ENCODE results near the gene ITGB7. TPM values are rescaled to one million over a fixed set of nuclear protein-coding genes. Genes with fewer than 3 reads are reported as not detected.

The ITGB7 gene
- total and polyA plus RNA-seq, 2 of the 4 experiments (the other 2 are of a cell fraction): 0.18 to 0.44 TPM

GRCh38 chr12:53232646-53233461 is 25.8 kb upstream of the ITGB7 start:
- H2BK120ac ChIP-seq (ENCODE audit: low read depth, low read length): peak overlapping the region; percentile 21; the same call in 1 of the 2 replicates
- H3K14ac ChIP-seq (replicated peaks; ENCODE audit: low read depth, low read length): peak overlapping the region; percentile 32; the same call in 1 of the 2 replicates
- TF ChIP-seq NFE2L2 (IDR thresholded peaks at IDR 0.05; ENCODE audit: low read depth, low read length) (no peak), POLR2A (IDR thresholded peaks at IDR 0.05; ENCODE audit: low read depth, low read length) (no peak), MAFK (IDR thresholded peaks at IDR 0.05; ENCODE audit: low read depth, low read length) (no peak), RCOR1 (IDR thresholded peaks at IDR 0.05; ENCODE audit: insufficient replicate concordance, low read length) (no peak), CTCF (conservative IDR thresholded peaks at IDR 0.05; ENCODE audit: low read depth, low read length) (no peak), CHD1 (IDR thresholded peaks at IDR 0.05; ENCODE audit: low read depth, low read length) (no peak), MAZ (IDR thresholded peaks at IDR 0.05; ENCODE audit: borderline replicate concordance, low read depth, low read length) (no peak), FOS (IDR thresholded peaks at IDR 0.05; ENCODE audit: low read depth, low read length) (no peak), USF2 (IDR thresholded peaks at IDR 0.05; ENCODE audit: low read depth, low read length) (no peak), RFX5 (IDR thresholded peaks at IDR 0.05; ENCODE audit: low read depth, low read length) (no peak), ELK1 (IDR thresholded peaks at IDR 0.05; ENCODE audit: borderline replicate concordance, low read depth, low read length) (no peak), MXI1 (IDR thresholded peaks at IDR 0.05; ENCODE audit: borderline replicate concordance, low read depth, low read length) (no peak)
- POLR2A ChIA-PET (ENCODE audit: unreplicated experiment): no interaction called here
- H4K8ac ChIP-seq (ENCODE audit: low read depth in 2 of 2, low read length in 2 of 2): peak overlapping the region; percentile 52 to 71; a peak in 2 of 4 replicates
- no peaks in the 10 kb centered on the region for H3K9me3 ChIP-seq (ENCODE audit: control insufficient read depth, insufficient read depth, low read length)
- no peak overlapping the region for H2BK5ac ChIP-seq (ENCODE audit: low read depth, low read length, poor library complexity, severe bottlenecking)
- H3K9ac ChIP-seq (ENCODE audit: low read depth, low read length): peak overlapping the region; percentile 17
- peak overlapping the region; percentile 25; the same call in 1 of the 2 replicates for H3K23ac ChIP-seq (ENCODE audit: low read depth, low read length)
- peak overlapping the region; percentile 25; the same call in 1 of the 2 replicates for H3K18ac ChIP-seq (ENCODE audit: low read depth, low read length)
- CTCF ChIA-PET: no interaction called here
- ATAC-seq (ENCODE audit: low read depth) (peak; percentile 46), DNase-seq (no peak)
- H3K4me3 ChIP-seq (ENCODE audit: insufficient read depth, low read depth, low read length): peak overlapping the region; percentile 44
- H4K5ac ChIP-seq (ENCODE audit: low read depth, low read length): peak overlapping the region; percentile 54
- no CpG with 5 or more reads among the region's 11 CpGs for WGBS, 2 experiments (ENCODE audit: extremely low coverage in 2 of 2, insufficient read length in 1 of 2)
- peaks cover 5 to 18% of the 10 kb centered on the region in 2 experiments; a peak in 2 of 4 replicates for H3K79me1 ChIP-seq (ENCODE audit: low read depth in 1 of 2, low read length in 2 of 2)
- H4K20me1 ChIP-seq (ENCODE audit: insufficient read depth, low read length): no peaks in the 10 kb centered on the region
- H2BK20ac ChIP-seq (ENCODE audit: low read depth, low read length): no peak overlapping the region
- H4K91ac ChIP-seq (ENCODE audit: insufficient read depth, low read depth, low read length): peak overlapping the region; percentile 30
- BruUV-seq (replicated peaks): no TSS peak
- H3K9me1 ChIP-seq (ENCODE audit: insufficient read depth, low read length): peaks cover 17% of the 10 kb centered on the region
- H2AK5ac ChIP-seq (ENCODE audit: low read depth, low read length): peak overlapping the region; percentile 45
- peak overlapping the region; percentile 76 for H3K4ac ChIP-seq (ENCODE audit: low read depth, low read length)
- in situ Hi-C loops (cut with MboI; ENCODE audit: low sequenced_read_pairs): no loop called here
- H3K27ac ChIP-seq (ENCODE audit: insufficient read depth, low read length): peak overlapping the region; percentile 20
- peaks cover 21% of the 10 kb centered on the region for H3K27me3 ChIP-seq (ENCODE audit: control insufficient read depth, insufficient read depth, low read length)
- dilution Hi-C loops (cut with HindIII; ENCODE audit: low sequenced_read_pairs, unreplicated experiment): no loop called here
- intact Hi-C loops (cut with micrococcal nuclease): no loop called here
- peak overlapping the region; percentile 94 for H2AFZ ChIP-seq (replicated peaks; ENCODE audit: low read length, poor library complexity)
- H3K36me3 ChIP-seq (ENCODE audit: control insufficient read depth, insufficient read depth, low read length): no peaks in the 10 kb centered on the region; the same call in 1 of the 2 replicates
- no peak overlapping the region for H3K56ac ChIP-seq (ENCODE audit: extremely low read depth, insufficient read depth, low read length)
- peak overlapping the region; percentile 9; the same call in 1 of the 3 replicates for H2BK15ac ChIP-seq (ENCODE audit: low read depth, low read length)
- peak overlapping the region; percentile 62 for H2AK9ac ChIP-seq (replicated peaks; ENCODE audit: low read depth, low read length, poor library complexity)
- peak overlapping the region; percentile 87 for H3K4me2 ChIP-seq (ENCODE audit: low read depth, low read length)
- peaks cover 24% of the 10 kb centered on the region for H3K4me1 ChIP-seq (ENCODE audit: control insufficient read depth, insufficient read depth, low read length)
